ENCODE data around the gene MRPL58. TPM values are rescaled to one million over a fixed set of nuclear protein-coding genes. Genes with fewer than 3 reads are reported as not detected.

The MRPL58 gene
- total RNA-seq, 1 experiment from 2014 or later = 41.9 TPM

DNA sequence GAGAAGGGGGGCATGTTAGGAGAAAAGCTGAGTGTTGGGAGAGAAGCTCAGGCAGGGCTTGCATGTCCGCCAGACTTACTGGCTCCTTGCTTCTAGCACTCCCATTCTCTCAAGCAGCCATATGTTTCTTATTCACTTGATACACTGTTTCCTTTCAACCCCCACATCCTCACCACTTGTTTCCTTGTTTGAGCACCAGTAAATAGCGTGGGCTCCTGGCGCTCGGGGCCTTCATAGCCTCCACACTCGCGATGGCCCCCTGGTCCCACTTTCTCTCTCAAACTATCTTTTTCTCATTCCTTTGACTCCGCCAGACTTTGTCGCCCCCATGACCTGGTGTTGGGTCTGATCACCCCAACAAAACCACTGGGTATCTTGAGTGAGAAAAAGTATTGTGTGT, 17.7 kb downstream of the MRPL58 start:
- CTCF ChIA-PET = interaction anchor here (1.4 to 3.6 kb wide), 2 partner anchors 17 to 68 kb away, joined by 5 to 48 read pairs; partner anchors contain the start of gene MRPL58
- Mint-ChIP-seq H3K27ac (no peak overlapping the region), H3K4me3 (no peak overlapping the region), H3K4me1 (peaks cover 5% of the 10 kb centered on the region), H3K27me3 (ENCODE audit: low read depth) (peaks cover 31% of the 10 kb centered on the region), H3K36me3 (peaks cover 28% of the 10 kb centered on the region), H3K9me3 (peaks cover 55% of the 10 kb centered on the region)
- TF ChIP-seq, protein P1, sequence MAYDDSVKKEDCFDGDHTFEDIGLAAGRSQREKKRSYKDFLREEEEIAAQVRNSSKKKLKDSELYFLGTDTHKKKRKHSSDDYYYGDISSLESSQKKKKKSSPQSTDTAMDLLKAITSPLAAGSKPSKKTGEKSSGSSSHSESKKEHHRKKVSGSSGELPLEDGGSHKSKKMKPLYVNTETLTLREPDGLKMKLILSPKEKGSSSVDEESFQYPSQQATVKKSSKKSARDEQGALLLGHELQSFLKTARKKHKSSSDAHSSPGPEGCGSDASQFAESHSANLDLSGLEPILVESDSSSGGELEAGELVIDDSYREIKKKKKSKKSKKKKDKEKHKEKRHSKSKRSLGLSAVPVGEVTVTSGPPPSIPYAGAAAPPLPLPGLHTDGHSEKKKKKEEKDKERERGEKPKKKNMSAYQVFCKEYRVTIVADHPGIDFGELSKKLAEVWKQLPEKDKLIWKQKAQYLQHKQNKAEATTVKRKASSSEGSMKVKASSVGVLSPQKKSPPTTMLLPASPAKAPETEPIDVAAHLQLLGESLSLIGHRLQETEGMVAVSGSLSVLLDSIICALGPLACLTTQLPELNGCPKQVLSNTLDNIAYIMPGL (CRISPR knock-in tag; IDR thresholded peaks at IDR 0.05) = no peak
- TF ChIP-seq IRF2 (CRISPR knock-in tag; IDR thresholded peaks at IDR 0.05; ENCODE audit: borderline replicate concordance, low read depth) (no peak), ZNF671 (CRISPR knock-in tag; IDR thresholded peaks at IDR 0.05) (no peak), NR1H2 (CRISPR knock-in tag; IDR thresholded peaks at IDR 0.05) (no peak), RORB (CRISPR knock-in tag; IDR thresholded peaks at IDR 0.05) (no peak), SOX15 (CRISPR knock-in tag; IDR thresholded peaks at IDR 0.05) (no peak), MXD4 (CRISPR knock-in tag; IDR thresholded peaks at IDR 0.05; ENCODE audit: borderline replicate concordance) (no peak), GABPB1 (CRISPR knock-in tag; IDR thresholded peaks at IDR 0.05) (no peak), ZNF219 (CRISPR knock-in tag; IDR thresholded peaks at IDR 0.05; ENCODE audit: borderline replicate concordance) (no peak)
- TF ChIP-seq, protein P2, sequence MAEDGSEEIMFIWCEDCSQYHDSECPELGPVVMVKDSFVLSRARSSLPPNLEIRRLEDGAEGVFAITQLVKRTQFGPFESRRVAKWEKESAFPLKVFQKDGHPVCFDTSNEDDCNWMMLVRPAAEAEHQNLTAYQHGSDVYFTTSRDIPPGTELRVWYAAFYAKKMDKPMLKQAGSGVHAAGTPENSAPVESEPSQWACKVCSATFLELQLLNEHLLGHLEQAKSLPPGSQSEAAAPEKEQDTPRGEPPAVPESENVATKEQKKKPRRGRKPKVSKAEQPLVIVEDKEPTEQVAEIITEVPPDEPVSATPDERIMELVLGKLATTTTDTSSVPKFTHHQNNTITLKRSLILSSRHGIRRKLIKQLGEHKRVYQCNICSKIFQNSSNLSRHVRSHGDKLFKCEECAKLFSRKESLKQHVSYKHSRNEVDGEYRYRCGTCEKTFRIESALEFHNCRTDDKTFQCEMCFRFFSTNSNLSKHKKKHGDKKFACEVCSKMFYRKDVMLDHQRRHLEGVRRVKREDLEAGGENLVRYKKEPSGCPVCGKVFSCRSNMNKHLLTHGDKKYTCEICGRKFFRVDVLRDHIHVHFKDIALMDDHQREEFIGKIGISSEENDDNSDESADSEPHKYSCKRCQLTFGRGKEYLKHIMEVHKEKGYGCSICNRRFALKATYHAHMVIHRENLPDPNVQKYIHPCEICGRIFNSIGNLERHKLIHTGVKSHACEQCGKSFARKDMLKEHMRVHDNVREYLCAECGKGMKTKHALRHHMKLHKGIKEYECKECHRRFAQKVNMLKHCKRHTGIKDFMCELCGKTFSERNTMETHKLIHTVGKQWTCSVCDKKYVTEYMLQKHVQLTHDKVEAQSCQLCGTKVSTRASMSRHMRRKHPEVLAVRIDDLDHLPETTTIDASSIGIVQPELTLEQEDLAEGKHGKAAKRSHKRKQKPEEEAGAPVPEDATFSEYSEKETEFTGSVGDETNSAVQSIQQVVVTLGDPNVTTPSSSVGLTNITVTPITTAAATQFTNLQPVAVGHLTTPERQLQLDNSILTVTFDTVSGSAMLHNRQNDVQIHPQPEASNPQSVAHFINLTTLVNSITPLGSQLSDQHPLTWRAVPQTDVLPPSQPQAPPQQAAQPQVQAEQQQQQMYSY (CRISPR knock-in tag; IDR thresholded peaks at IDR 0.05) = no peak
- TF ChIP-seq, protein P3, sequence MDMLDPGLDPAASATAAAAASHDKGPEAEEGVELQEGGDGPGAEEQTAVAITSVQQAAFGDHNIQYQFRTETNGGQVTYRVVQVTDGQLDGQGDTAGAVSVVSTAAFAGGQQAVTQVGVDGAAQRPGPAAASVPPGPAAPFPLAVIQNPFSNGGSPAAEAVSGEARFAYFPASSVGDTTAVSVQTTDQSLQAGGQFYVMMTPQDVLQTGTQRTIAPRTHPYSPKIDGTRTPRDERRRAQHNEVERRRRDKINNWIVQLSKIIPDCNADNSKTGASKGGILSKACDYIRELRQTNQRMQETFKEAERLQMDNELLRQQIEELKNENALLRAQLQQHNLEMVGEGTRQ (CRISPR knock-in tag; IDR thresholded peaks at IDR 0.05) = no peak
- TF ChIP-seq, protein P4, sequence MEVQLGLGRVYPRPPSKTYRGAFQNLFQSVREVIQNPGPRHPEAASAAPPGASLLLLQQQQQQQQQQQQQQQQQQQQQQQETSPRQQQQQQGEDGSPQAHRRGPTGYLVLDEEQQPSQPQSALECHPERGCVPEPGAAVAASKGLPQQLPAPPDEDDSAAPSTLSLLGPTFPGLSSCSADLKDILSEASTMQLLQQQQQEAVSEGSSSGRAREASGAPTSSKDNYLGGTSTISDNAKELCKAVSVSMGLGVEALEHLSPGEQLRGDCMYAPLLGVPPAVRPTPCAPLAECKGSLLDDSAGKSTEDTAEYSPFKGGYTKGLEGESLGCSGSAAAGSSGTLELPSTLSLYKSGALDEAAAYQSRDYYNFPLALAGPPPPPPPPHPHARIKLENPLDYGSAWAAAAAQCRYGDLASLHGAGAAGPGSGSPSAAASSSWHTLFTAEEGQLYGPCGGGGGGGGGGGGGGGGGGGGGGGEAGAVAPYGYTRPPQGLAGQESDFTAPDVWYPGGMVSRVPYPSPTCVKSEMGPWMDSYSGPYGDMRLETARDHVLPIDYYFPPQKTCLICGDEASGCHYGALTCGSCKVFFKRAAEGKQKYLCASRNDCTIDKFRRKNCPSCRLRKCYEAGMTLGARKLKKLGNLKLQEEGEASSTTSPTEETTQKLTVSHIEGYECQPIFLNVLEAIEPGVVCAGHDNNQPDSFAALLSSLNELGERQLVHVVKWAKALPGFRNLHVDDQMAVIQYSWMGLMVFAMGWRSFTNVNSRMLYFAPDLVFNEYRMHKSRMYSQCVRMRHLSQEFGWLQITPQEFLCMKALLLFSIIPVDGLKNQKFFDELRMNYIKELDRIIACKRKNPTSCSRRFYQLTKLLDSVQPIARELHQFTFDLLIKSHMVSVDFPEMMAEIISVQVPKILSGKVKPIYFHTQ (CRISPR knock-in tag; IDR thresholded peaks at IDR 0.05) = no peak
- TF ChIP-seq, protein P5, sequence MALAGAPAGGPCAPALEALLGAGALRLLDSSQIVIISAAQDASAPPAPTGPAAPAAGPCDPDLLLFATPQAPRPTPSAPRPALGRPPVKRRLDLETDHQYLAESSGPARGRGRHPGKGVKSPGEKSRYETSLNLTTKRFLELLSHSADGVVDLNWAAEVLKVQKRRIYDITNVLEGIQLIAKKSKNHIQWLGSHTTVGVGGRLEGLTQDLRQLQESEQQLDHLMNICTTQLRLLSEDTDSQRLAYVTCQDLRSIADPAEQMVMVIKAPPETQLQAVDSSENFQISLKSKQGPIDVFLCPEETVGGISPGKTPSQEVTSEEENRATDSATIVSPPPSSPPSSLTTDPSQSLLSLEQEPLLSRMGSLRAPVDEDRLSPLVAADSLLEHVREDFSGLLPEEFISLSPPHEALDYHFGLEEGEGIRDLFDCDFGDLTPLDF (CRISPR knock-in tag; IDR thresholded peaks at IDR 0.05) = no peak
- TF ChIP-seq, protein P6, sequence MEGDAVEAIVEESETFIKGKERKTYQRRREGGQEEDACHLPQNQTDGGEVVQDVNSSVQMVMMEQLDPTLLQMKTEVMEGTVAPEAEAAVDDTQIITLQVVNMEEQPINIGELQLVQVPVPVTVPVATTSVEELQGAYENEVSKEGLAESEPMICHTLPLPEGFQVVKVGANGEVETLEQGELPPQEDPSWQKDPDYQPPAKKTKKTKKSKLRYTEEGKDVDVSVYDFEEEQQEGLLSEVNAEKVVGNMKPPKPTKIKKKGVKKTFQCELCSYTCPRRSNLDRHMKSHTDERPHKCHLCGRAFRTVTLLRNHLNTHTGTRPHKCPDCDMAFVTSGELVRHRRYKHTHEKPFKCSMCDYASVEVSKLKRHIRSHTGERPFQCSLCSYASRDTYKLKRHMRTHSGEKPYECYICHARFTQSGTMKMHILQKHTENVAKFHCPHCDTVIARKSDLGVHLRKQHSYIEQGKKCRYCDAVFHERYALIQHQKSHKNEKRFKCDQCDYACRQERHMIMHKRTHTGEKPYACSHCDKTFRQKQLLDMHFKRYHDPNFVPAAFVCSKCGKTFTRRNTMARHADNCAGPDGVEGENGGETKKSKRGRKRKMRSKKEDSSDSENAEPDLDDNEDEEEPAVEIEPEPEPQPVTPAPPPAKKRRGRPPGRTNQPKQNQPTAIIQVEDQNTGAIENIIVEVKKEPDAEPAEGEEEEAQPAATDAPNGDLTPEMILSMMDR (IDR thresholded peaks at IDR 0.05) = no peak
- TF ChIP-seq, protein P7, sequence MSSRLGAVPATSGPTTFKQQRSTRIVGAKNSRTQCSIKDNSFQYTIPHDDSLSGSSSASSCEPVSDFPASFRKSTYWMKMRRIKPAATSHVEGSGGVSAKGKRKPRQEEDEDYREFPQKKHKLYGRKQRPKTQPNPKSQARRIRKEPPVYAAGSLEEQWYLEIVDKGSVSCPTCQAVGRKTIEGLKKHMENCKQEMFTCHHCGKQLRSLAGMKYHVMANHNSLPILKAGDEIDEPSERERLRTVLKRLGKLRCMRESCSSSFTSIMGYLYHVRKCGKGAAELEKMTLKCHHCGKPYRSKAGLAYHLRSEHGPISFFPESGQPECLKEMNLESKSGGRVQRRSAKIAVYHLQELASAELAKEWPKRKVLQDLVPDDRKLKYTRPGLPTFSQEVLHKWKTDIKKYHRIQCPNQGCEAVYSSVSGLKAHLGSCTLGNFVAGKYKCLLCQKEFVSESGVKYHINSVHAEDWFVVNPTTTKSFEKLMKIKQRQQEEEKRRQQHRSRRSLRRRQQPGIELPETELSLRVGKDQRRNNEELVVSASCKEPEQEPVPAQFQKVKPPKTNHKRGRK (CRISPR knock-in tag; IDR thresholded peaks at IDR 0.05; ENCODE audit: borderline replicate concordance) = no peak
- TF ChIP-seq, protein P8, sequence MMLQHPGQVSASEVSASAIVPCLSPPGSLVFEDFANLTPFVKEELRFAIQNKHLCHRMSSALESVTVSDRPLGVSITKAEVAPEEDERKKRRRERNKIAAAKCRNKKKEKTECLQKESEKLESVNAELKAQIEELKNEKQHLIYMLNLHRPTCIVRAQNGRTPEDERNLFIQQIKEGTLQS (CRISPR knock-in tag; conservative IDR thresholded peaks at IDR 0.05) = no peak
- TF ChIP-seq, protein P9, sequence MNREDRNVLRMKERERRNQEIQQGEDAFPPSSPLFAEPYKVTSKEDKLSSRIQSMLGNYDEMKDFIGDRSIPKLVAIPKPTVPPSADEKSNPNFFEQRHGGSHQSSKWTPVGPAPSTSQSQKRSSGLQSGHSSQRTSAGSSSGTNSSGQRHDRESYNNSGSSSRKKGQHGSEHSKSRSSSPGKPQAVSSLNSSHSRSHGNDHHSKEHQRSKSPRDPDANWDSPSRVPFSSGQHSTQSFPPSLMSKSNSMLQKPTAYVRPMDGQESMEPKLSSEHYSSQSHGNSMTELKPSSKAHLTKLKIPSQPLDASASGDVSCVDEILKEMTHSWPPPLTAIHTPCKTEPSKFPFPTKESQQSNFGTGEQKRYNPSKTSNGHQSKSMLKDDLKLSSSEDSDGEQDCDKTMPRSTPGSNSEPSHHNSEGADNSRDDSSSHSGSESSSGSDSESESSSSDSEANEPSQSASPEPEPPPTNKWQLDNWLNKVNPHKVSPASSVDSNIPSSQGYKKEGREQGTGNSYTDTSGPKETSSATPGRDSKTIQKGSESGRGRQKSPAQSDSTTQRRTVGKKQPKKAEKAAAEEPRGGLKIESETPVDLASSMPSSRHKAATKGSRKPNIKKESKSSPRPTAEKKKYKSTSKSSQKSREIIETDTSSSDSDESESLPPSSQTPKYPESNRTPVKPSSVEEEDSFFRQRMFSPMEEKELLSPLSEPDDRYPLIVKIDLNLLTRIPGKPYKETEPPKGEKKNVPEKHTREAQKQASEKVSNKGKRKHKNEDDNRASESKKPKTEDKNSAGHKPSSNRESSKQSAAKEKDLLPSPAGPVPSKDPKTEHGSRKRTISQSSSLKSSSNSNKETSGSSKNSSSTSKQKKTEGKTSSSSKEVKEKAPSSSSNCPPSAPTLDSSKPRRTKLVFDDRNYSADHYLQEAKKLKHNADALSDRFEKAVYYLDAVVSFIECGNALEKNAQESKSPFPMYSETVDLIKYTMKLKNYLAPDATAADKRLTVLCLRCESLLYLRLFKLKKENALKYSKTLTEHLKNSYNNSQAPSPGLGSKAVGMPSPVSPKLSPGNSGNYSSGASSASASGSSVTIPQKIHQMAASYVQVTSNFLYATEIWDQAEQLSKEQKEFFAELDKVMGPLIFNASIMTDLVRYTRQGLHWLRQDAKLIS (CRISPR knock-in tag; IDR thresholded peaks at IDR 0.05; ENCODE audit: borderline replicate concordance) = no peak
- POLR2A ChIA-PET = no interaction called here
- DNase-seq (ENCODE audit: low spot score) (no peak), ATAC-seq (no peak)

Measured in WTC11 (cell line).